Measurements from ENCODE around the gene TSSK6.

- TF ChIP-seq CTCF (IDR thresholded peaks at IDR 0.05) = no peak
- TF ChIP-seq EZH2 (IDR thresholded peaks at IDR 0.05) = no peak
These were observed 20.2 kb upstream of the TSSK6 start for GRCh38 chr19:19535311-19536191.
